ENCODE results near the gene TCHHL1.

Gene TCHHL1

GRCh38 chr1:152039886-152040285, 49.0 kb downstream of the TCHHL1 start:
- Mint-ChIP-seq H3K36me3 (peaks cover 11% of the 10 kb centered on the region), H3K27ac (no peak overlapping the region), H3K4me3 (no peak overlapping the region), H3K4me1 (peaks cover 24% of the 10 kb centered on the region), H3K27me3 (peaks cover 4% of the 10 kb centered on the region), H3K9me3 (no peaks in the 10 kb centered on the region)
- no peak for DNase-seq
- CTCF ChIA-PET, result interaction anchor here (1.1 to 1.5 kb wide), 2 partner anchors 16 to 38 kb away, joined by 4 read pairs; no protein-coding TSS in a partner anchor

- Mint-ChIP-seq H3K36me3 (peaks cover 11% of the 10 kb centered on the region), H3K27ac (no peak overlapping the region), H3K4me3 (no peak overlapping the region), H3K4me1 (peaks cover 25% of the 10 kb centered on the region), H3K27me3 (peaks cover 4% of the 10 kb centered on the region), H3K9me3 (no peaks in the 10 kb centered on the region)
- CTCF ChIA-PET, result interaction anchor here (1.1 to 1.5 kb wide), 2 partner anchors 17 to 38 kb away, joined by 4 read pairs; no protein-coding TSS in a partner anchor
- no peak for DNase-seq
These were observed 49.4 kb downstream of the TCHHL1 start for GRCh38 chr1:152039461-152039860.

GRCh38 chr1:152038871-152039270, 50.0 kb downstream of the TCHHL1 start:
- H3K36me3 Mint-ChIP-seq, result peaks cover 16% of the 10 kb centered on the region
- peaks cover under 1% of the 10 kb centered on the region for H3K27me3 Mint-ChIP-seq
- no peak overlapping the region for H3K4me3 Mint-ChIP-seq
- DNase-seq, result no peak
- H3K27ac Mint-ChIP-seq, result no peak overlapping the region
- peaks cover 28% of the 10 kb centered on the region for H3K4me1 Mint-ChIP-seq
- H3K9me3 Mint-ChIP-seq, result no peaks in the 10 kb centered on the region
- CTCF ChIA-PET, result interaction anchor here (1.1 to 1.5 kb wide), 2 partner anchors 17 to 37 kb away, joined by 4 read pairs; no protein-coding TSS in a partner anchor

- peaks cover 39% of the 10 kb centered on the region for H3K36me3 Mint-ChIP-seq
- CTCF ChIA-PET, result interaction anchor here (1.0 to 3.8 kb wide), 3 partner anchors 11 to 153 kb away, joined by 3 to 49 read pairs (median 11); no protein-coding TSS in a partner anchor
- peak; percentile 81 for DNase-seq
- no peaks in the 10 kb centered on the region for H3K27me3 Mint-ChIP-seq
- H3K4me3 Mint-ChIP-seq, result peak within 1 kb of the TSS; percentile 99
- peak within 1 kb of the TSS; percentile 98 for H3K27ac Mint-ChIP-seq
- H3K9me3 Mint-ChIP-seq, result no peaks in the 10 kb centered on the region
- H3K4me1 Mint-ChIP-seq, result peaks cover 43% of the 10 kb centered on the region
These were observed 52.3 kb downstream of the TCHHL1 start, which contains the start of gene S100A11 for GRCh38 chr1:152036267-152037216. S100A11 (minus strand) TSS chr1:152037004; CDS start chr1:152036915, 89 bp downstream.

- DNase-seq, result peak; percentile 27
- Mint-ChIP-seq H3K9me3 (no peaks in the 10 kb centered on the region), H3K27me3 (no peaks in the 10 kb centered on the region), H3K4me1 (peaks cover 44% of the 10 kb centered on the region), H3K4me3 (peak overlapping the region; percentile 99), H3K36me3 (peaks cover 42% of the 10 kb centered on the region), H3K27ac (peak overlapping the region; percentile 98)
- CTCF ChIA-PET, result interaction anchor here (1.3 to 3.8 kb wide), 8 partner anchors 11 to 423 kb away, joined by 4 to 49 read pairs (median 8); no protein-coding TSS in a partner anchor
These were observed 53.2 kb downstream of the TCHHL1 start for GRCh38 chr1:152035539-152036266.

- Mint-ChIP-seq H3K36me3 (peaks cover 47% of the 10 kb centered on the region), H3K4me1 (peaks cover 49% of the 10 kb centered on the region)
- DNase-seq, result peak; percentile 80
These were observed 54.0 kb downstream of the TCHHL1 start for GRCh38 chr1:152034654-152035538.

GRCh38 chr1:152034324-152034653, 54.6 kb downstream of the TCHHL1 start:
- no peak for DNase-seq
- peak overlapping the region; percentile 99 for H3K4me3 Mint-ChIP-seq
- H3K4me1 Mint-ChIP-seq, result peaks cover 54% of the 10 kb centered on the region
- no peaks in the 10 kb centered on the region for H3K9me3 Mint-ChIP-seq
- H3K27ac Mint-ChIP-seq, result peak overlapping the region; percentile 98
- H3K27me3 Mint-ChIP-seq, result no peaks in the 10 kb centered on the region
- peaks cover 50% of the 10 kb centered on the region for H3K36me3 Mint-ChIP-seq
- CTCF ChIA-PET, result interaction anchor here (0.6 to 3.8 kb wide), 22 partner anchors 11 to 424 kb away, joined by 3 to 49 read pairs (median 4); no protein-coding TSS in a partner anchor

More at GRCh38 chr1:152034654-152035538, 54.0 kb downstream of the TCHHL1 start:
- H3K9me3 Mint-ChIP-seq, result no peaks in the 10 kb centered on the region
- CTCF ChIA-PET, result interaction anchor here (0.6 to 3.8 kb wide), 23 partner anchors 11 to 424 kb away, joined by 3 to 49 read pairs (median 4); no protein-coding TSS in a partner anchor
- peak overlapping the region; percentile 98 for H3K27ac Mint-ChIP-seq
- peak overlapping the region; percentile 99 for H3K4me3 Mint-ChIP-seq
- no peaks in the 10 kb centered on the region for H3K27me3 Mint-ChIP-seq

Measured in activated naive CD4-positive, alpha-beta T cell treated with anti-CD3 and anti-CD28 coated beads, Interleukin-2, amount 10 ng/mL, durations not matched to agents 7 days and 5 days (primary cell).